ENCODE data around the gene GCSH. TPM values are rescaled to one million over a fixed set of nuclear protein-coding genes. Genes with fewer than 3 reads are reported as not detected.

GCSH gene
- polyA plus RNA-seq, 2 of the 4 experiments (the other 2 are of a cell fraction) = 73.5 to 76.4 TPM

DNA sequence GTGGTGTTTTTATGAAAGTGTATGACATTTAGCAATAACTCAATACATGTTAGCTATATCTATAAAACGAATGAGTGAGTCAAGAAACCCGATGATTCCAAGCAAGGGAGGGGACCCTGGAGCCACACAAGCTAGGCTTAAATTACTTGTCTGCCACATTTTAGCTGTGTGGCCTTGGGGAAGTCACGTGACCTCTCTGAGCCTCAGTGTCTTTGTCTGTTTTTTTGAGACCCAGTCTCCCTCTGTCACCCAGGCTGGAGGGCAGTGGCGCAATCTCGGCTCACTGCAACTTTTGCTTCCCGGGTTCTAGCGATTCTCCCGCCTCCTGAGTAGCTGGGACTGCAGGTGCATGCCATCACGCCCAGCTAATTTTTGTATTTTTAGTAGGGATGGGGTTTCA lies 20.1 kb upstream of the GCSH start:
- Histone ChIP-seq H3K4me3 (no peak overlapping the region), H3K27ac (no peak overlapping the region), H3K4me2 (no peak overlapping the region), H3K9me3 (no peaks in the 10 kb centered on the region), H3K4me1 (no peaks in the 10 kb centered on the region)
- TF ChIP-seq MAFK (IDR thresholded peaks at IDR 0.05; ENCODE audit: partially characterized antibody) = no peak
- TF ChIP-seq MYC (IDR thresholded peaks at IDR 0.05; ENCODE audit: borderline replicate concordance, low read length) = no peak
- TF ChIP-seq POLR2AphosphoS2 (conservative IDR thresholded peaks at IDR 0.05; ENCODE audit: low read length) = no peak
- no peak for TF ChIP-seq ZNF302 (CRISPR knock-in tag; IDR thresholded peaks at IDR 0.05)
- TF ChIP-seq HEYL (CRISPR knock-in tag; IDR thresholded peaks at IDR 0.05) = no peak
- TF ChIP-seq, protein P1, sequence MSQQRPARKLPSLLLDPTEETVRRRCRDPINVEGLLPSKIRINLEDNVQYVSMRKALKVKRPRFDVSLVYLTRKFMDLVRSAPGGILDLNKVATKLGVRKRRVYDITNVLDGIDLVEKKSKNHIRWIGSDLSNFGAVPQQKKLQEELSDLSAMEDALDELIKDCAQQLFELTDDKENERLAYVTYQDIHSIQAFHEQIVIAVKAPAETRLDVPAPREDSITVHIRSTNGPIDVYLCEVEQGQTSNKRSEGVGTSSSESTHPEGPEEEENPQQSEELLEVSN (IDR thresholded peaks at IDR 0.05; ENCODE audit: borderline replicate concordance, low read depth) = no peak
- TF ChIP-seq HOXB13 (CRISPR knock-in tag; IDR thresholded peaks at IDR 0.05; ENCODE audit: low read depth) = no peak
- no peak for TF ChIP-seq HDAC2 (IDR thresholded peaks at IDR 0.05)
- TF ChIP-seq ZSCAN20 (CRISPR knock-in tag; IDR thresholded peaks at IDR 0.05) = no peak
- TF ChIP-seq CBX8 (IDR thresholded peaks at IDR 0.05) = no peak
- no peak for TF ChIP-seq KDM5A (IDR thresholded peaks at IDR 0.05)
- TF ChIP-seq JUNB (IDR thresholded peaks at IDR 0.05) = no peak
- TF ChIP-seq, protein P2, sequence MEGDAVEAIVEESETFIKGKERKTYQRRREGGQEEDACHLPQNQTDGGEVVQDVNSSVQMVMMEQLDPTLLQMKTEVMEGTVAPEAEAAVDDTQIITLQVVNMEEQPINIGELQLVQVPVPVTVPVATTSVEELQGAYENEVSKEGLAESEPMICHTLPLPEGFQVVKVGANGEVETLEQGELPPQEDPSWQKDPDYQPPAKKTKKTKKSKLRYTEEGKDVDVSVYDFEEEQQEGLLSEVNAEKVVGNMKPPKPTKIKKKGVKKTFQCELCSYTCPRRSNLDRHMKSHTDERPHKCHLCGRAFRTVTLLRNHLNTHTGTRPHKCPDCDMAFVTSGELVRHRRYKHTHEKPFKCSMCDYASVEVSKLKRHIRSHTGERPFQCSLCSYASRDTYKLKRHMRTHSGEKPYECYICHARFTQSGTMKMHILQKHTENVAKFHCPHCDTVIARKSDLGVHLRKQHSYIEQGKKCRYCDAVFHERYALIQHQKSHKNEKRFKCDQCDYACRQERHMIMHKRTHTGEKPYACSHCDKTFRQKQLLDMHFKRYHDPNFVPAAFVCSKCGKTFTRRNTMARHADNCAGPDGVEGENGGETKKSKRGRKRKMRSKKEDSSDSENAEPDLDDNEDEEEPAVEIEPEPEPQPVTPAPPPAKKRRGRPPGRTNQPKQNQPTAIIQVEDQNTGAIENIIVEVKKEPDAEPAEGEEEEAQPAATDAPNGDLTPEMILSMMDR (IDR thresholded peaks at IDR 0.05) = no peak
- no peak for TF ChIP-seq RFX5 (IDR thresholded peaks at IDR 0.05)
- TF ChIP-seq MAZ (IDR thresholded peaks at IDR 0.05; ENCODE audit: borderline replicate concordance, low read depth, low read length) = no peak
- TF ChIP-seq FOXS1 (CRISPR knock-in tag; IDR thresholded peaks at IDR 0.05) = no peak
- TF ChIP-seq NPAS2 (CRISPR knock-in tag; IDR thresholded peaks at IDR 0.05; ENCODE audit: borderline replicate concordance) = no peak
- WGBS (ENCODE audit: missing lambda C conversion rate) = 77% methylated on average over 9 of the region's 9 CpGs
- ATAC-seq = no peak
- DNase-seq (ENCODE audit: low read depth in 1 of 2, low spot score in 1 of 2) = no peak
- ChIA-PET POLR2A (no interaction called here), CTCF (interaction anchor here (0.7 kb wide), 1 partner anchor 45 kb away, joined by 5 read pairs; no protein-coding TSS in a partner anchor)
- FAIRE-seq = no peak

DNA sequence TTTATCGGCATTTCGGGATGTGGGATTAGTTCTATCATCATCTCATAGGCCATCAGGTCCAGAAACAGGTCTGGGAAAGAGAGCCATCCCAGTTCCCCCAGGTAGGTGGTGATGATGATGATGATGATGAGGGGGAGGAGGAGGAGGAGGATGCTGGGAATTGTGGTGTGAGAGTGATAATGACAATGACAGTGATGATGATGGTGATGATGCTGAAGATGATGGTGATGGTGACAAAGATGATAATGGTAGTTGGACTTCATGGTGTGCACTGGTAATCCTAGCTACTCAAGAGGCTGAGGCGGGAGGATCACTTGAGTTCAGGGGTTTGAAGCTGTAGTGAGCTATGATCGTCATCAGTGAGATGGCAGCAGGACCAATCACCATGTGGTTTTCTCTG lies 16.3 kb upstream of the GCSH start:
- POLR2A ChIA-PET = no interaction called here
- no peak for FAIRE-seq
- whole genome bisulfite sequencing (ENCODE audit: missing lambda C conversion rate) = 86% methylated on average over 4 of the region's 4 CpGs
- Histone ChIP-seq H3K4me1 (no peaks in the 10 kb centered on the region), H3K4me3 (no peak overlapping the region), H3K4me2 (no peak overlapping the region), H3K27ac (no peak overlapping the region), H3K9me3 (no peaks in the 10 kb centered on the region)
- TF ChIP-seq CHD4 (IDR thresholded peaks at IDR 0.05; ENCODE audit: borderline replicate concordance) (no peak), KDM1A (IDR thresholded peaks at IDR 0.05; ENCODE audit: low read depth) (no peak), CBX2 (IDR thresholded peaks at IDR 0.05; ENCODE audit: borderline replicate concordance, low read depth) (no peak), RARB (CRISPR knock-in tag; IDR thresholded peaks at IDR 0.05) (no peak), ZNF302 (CRISPR knock-in tag; IDR thresholded peaks at IDR 0.05) (no peak), POLR2AphosphoS2 (conservative IDR thresholded peaks at IDR 0.05; ENCODE audit: low read length) (no peak), HOXB5 (CRISPR knock-in tag; IDR thresholded peaks at IDR 0.05) (no peak), RFX5 (IDR thresholded peaks at IDR 0.05) (no peak), EP300 (IDR thresholded peaks at IDR 0.05) (no peak), JUN (IDR thresholded peaks at IDR 0.05) (no peak), GATA3 (IDR thresholded peaks at IDR 0.05; ENCODE audit: borderline replicate concordance) (no peak), CBX8 (IDR thresholded peaks at IDR 0.05) (no peak), TP53 (CRISPR knock-in tag; IDR thresholded peaks at IDR 0.05) (no peak), POLR2A (IDR thresholded peaks at IDR 0.05; ENCODE audit: low read length) (no peak), HOXB13 (CRISPR knock-in tag; IDR thresholded peaks at IDR 0.05; ENCODE audit: low read depth) (no peak)
- TF ChIP-seq, protein P3, sequence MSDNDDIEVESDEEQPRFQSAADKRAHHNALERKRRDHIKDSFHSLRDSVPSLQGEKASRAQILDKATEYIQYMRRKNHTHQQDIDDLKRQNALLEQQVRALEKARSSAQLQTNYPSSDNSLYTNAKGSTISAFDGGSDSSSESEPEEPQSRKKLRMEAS (IDR thresholded peaks at IDR 0.05) = no peak
- TF ChIP-seq, protein P4, sequence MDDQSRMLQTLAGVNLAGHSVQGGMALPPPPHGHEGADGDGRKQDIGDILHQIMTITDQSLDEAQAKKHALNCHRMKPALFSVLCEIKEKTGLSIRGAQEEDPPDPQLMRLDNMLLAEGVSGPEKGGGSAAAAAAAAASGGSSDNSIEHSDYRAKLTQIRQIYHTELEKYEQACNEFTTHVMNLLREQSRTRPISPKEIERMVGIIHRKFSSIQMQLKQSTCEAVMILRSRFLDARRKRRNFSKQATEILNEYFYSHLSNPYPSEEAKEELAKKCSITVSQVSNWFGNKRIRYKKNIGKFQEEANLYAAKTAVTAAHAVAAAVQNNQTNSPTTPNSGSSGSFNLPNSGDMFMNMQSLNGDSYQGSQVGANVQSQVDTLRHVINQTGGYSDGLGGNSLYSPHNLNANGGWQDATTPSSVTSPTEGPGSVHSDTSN (IDR thresholded peaks at IDR 0.05) = no peak
- TF ChIP-seq, protein P5, sequence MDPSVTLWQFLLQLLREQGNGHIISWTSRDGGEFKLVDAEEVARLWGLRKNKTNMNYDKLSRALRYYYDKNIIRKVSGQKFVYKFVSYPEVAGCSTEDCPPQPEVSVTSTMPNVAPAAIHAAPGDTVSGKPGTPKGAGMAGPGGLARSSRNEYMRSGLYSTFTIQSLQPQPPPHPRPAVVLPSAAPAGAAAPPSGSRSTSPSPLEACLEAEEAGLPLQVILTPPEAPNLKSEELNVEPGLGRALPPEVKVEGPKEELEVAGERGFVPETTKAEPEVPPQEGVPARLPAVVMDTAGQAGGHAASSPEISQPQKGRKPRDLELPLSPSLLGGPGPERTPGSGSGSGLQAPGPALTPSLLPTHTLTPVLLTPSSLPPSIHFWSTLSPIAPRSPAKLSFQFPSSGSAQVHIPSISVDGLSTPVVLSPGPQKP (IDR thresholded peaks at IDR 0.05; ENCODE audit: low read depth, low read length) = no peak
- TF ChIP-seq, protein P6, sequence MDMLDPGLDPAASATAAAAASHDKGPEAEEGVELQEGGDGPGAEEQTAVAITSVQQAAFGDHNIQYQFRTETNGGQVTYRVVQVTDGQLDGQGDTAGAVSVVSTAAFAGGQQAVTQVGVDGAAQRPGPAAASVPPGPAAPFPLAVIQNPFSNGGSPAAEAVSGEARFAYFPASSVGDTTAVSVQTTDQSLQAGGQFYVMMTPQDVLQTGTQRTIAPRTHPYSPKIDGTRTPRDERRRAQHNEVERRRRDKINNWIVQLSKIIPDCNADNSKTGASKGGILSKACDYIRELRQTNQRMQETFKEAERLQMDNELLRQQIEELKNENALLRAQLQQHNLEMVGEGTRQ (IDR thresholded peaks at IDR 0.05) = no peak
- TF ChIP-seq, protein P7, sequence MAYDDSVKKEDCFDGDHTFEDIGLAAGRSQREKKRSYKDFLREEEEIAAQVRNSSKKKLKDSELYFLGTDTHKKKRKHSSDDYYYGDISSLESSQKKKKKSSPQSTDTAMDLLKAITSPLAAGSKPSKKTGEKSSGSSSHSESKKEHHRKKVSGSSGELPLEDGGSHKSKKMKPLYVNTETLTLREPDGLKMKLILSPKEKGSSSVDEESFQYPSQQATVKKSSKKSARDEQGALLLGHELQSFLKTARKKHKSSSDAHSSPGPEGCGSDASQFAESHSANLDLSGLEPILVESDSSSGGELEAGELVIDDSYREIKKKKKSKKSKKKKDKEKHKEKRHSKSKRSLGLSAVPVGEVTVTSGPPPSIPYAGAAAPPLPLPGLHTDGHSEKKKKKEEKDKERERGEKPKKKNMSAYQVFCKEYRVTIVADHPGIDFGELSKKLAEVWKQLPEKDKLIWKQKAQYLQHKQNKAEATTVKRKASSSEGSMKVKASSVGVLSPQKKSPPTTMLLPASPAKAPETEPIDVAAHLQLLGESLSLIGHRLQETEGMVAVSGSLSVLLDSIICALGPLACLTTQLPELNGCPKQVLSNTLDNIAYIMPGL (CRISPR knock-in tag; IDR thresholded peaks at IDR 0.05; ENCODE audit: borderline replicate concordance) = no peak
- CTCF ChIA-PET = interaction anchor here (1.1 kb wide), 1 partner anchor 93 kb away, joined by 3 read pairs; no protein-coding TSS in a partner anchor
- no peak for DNase-seq (ENCODE audit: low read depth in 1 of 2, low spot score in 1 of 2)
- no peak for ATAC-seq
